Activated T-cell treated with anti-CD3 and anti-CD28 coated beads, Interleukin-2, amount 50 U/mL, for 1 hour (primary cell): Measurements from ENCODE around the gene HOXD8.

Source experiments
- DNase-seq: peaks from one replicate; pipeline ENCODE4 v3.0.0-alpha.2; 2020

Gene HOXD8

GRCh38 chr2:176117162-176117822 is 12.2 kb upstream of the HOXD8 start:
- no peak for DNase-seq

- no peak for DNase-seq
Observed at GRCh38 chr2:176117823-176118371, 11.6 kb upstream of the HOXD8 start.

DNA sequence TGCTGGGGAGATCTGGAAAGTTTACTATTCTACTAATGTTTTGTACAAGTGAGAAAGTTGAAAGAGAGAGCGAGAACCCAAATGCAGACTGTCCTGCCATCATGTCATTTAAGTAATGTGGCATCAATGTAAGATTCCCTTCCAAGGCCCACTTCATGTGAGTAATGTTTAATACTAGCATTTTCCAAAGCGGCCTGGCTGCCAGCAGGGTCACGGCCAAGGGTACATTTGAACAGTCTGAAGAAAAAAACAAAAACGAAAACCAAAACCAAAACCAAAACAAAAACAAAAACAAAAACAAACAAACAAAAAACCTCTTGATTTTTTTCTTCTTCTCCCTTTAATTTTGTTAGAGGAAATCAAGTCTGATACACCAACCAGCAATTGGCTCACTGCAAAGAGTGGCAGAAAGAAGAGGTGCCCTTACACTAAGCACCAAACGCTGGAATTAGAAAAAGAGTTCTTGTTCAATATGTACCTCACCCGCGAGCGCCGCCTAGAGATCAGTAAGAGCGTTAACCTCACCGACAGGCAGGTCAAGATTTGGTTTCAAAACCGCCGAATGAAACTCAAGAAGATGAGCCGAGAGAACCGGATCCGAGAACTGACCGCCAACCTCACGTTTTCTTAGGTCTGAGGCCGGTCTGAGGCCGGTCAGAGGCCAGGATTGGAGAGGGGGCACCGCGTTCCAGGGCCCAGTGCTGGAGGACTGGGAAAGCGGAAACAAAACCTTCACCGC is 10.7 kb upstream of the HOXD8 start:
- DNase-seq = no peak

DNA sequence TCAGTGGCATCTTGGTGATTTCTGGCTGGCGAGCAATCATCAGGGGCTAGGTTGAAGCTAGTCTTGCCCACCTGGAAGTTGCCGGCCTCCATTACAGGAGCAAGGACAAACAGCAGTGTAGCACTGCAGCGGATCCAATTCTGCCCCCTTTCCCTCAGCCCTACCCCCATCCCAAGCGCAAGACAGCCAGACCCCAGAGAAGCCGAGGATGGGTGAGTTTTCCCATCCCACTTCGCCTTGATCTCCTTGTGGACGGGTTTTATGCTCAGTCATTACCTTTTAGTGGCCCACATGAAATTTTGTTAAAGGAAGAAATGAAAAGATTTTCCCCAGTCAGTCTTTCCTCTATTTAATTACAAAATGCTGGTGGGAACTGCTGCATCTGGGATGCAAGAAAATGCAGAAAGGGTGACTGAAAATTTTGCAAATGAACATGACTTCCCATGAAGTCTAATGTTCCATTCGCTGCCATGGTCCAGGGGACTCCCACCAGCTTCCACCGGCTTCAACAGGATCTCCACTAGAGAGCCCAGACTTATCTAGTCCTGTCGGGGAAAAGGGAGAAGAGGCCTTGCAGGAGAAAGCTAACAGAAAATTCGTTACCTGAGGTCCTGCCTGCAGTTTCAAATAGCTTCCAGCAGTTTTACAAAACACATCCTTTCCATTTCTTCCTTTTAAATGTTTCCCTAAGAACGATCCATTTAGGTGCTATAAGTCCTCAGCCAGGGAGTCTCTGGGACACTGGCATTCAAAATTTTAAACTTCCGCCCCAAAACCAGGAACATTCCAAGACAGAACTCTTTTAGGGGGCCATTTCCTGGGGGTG is 8.9 kb upstream of the HOXD8 start:
- DNase-seq = no peak

GRCh38 chr2:176121190-176122051 is 8.1 kb upstream of the HOXD8 start:
- DNase-seq = no peak

DNA sequence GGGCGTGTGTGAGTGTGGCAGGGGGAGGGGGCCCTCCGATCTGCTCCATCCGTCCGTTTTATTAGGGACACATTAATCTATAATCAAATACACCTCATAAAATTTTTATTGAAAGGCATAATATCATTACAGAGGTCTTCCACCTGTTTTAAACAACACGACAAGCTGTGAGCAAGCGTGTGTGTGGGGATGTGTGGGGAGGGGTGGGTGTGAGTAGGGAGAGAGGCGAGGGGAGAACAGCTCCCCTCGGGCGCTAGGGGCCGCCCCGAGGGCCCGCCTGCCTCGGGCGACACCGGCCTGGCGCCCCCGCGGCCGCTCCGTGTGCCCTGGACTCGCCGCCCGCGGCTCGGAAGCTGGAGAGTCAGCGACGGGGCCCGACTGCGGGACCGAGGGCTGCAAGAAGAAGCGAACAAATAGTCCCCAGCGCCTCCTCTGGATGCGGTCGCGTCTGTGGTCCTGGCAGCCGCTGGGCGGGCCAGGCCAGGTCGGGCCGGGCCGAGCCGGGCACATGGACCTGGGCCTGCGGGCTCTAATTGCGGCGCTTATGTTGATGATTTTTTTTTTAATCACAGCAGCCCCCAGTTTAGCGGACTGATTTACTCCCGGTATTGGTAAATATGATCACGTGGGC is 7.3 kb upstream of the HOXD8 start:
- no peak for DNase-seq

- DNase-seq = no peak
Observed at GRCh38 chr2:176122683-176123410, 6.7 kb upstream of the HOXD8 start, which contains the start of gene HOXD9. Gene HOXD9 (plus strand): TSS chr2:176122719. CDS start chr2:176122769, 50 bp downstream.

DNA sequence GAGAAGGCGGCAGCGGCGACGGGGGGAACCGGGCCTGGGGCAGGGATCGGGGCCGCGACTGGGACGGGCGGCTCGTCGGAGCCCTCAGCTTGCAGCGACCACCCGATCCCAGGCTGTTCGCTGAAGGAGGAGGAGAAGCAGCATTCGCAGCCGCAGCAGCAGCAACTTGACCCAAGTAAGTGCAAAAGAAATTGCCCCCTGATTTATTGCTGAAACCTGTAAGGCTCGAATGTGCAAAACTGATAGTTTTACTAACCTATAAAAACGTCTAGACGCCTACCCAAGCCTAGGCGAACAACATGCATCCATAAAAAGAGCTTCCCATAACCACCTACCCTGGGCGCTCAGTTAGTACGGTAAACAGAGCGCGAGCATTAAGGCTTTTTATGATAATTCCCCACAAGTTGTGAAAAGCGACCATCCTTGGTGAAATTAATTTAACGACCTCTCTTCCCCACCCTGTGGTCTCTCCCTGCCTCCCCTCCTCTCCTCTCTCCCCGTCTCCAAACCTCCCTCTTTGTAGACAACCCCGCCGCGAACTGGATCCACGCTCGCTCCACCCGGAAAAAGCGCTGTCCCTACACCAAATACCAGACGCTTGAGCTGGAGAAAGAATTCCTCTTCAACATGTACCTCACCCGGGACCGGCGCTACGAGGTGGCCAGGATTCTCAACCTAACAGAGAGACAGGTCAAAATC is 5.9 kb upstream of the HOXD8 start:
- DNase-seq = no peak

DNA sequence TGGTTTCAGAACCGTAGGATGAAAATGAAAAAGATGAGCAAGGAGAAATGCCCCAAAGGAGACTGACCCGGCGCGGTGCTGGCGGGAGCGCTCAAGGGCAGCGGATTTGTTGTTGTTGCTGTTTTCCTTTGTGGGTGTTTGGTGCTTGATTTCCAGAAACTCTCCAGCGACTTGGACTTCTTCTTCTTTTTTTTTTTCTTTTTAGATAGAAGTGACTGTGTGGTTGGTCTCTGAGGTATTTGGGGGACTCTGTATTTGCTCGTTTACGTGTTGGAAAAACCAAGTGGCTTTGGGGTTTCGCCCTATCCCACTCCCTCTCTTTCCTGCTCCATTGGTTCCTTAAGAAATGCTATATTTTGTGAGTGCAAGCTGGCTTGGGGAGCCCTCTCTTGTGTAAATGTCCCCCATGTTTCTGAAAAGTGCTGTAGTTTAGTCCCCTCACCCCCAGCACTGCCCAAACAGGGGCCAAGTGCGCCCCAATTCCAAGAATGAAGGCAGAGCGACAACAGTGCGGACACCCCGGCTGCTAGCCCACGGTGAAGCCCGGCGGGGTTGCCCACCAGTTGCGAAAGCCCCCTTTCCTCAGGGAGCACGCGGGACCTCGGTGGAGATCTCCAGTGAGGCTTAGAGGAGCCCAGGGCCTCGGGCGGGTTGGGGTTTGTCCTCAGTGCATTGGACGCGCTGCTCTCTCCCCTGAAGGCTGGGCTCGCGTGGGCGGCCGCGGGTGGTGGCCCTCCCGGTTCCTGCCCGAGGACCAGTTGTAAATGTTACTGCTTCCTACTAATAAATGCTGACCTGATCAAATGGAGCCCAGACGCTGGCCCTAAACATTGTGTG is 5.2 kb upstream of the HOXD8 start:
- no peak for DNase-seq

GRCh38 chr2:176124947-176125771 is 4.3 kb upstream of the HOXD8 start:
- no peak for DNase-seq

DNA sequence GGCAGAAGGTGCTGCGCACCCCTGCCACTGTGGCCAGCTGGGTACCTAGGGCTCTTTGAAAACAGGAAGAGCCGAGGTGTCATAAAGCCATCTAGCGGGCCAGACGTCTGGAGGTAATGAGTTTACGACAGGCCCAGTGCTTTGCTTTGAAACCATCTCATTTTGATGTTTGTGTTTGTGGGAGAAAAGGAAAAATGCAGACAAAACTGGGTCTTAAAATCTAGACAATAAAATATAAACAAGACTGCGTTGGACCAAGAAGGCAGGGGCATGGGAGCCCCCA is 3.8 kb upstream of the HOXD8 start:
- DNase-seq = no peak

DNA sequence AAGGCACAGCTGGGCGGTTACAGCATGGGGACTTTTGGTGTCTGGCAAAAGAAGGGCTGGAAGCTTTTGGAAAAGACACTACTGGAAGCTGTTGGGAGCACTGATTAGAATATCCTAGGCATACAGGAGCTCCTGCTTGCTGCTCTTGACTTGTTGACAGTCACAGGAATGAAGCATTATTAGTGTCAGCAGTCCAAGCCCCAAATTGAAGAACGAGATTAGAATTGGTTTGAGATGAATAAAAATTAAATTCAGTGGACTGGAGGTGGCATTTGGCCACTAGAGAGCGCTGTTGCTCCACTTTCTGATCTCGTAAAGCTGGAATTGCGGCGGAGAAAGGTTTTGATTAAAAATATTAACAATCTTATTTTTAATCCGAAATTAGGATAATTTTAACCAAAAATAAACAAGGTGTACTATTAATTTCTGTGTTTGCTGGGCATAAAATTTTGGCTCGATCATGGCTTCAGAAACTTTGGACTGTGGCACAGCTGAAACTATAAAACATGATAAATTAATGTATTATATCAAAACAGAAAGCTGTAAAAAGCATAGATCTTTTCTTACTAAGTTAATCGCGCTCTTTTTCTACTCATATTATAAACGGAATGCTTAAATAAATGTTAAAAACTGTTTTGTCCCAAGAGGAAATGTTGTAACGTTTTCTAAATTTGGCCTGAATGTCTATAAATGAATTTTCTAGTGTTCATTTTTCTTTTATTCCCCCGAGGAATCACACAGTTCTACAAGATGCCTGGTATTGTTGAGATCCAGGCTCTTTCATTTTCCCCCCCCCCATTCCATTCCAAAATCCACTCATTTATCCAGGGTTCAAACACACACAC is 2.4 kb upstream of the HOXD8 start:
- DNase-seq = peak; percentile 66

DNA sequence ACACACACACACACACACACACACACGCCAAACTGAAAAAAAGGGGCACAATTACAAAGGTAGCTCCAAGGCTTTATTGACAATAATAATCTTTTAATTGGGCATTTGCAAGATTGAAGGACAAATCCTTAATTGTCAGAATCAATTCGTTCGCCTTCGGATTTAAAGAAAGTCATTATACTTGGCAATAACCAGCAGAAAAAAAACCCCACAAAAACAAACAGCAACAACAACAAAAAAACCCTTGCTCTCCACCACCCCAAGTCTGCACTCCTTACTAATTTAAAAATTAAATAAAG is 1.8 kb upstream of the HOXD8 start:
- DNase-seq = no peak

GRCh38 chr2:176128172-176128981 is 1.1 kb upstream of the HOXD8 start:
- no peak for DNase-seq

DNA sequence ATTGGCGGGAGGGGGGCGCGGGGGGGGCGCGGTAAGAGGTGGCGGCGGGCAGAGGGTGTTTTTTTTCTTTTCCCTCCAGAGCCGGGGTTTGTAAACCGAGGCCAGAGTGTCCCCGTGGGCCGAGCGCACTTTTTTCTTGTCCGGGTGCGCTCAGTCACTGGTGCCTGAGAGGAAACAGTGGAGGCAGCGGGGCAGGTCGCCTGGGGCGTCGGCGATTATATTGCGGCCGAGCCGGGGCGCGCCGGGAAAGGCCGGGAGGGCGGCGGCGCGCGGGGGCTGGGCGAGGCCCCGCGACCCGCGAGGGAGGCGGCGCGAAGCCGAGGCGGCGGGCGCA is 275 bp downstream of the HOXD8 start:
- DNase-seq = no peak

DNA sequence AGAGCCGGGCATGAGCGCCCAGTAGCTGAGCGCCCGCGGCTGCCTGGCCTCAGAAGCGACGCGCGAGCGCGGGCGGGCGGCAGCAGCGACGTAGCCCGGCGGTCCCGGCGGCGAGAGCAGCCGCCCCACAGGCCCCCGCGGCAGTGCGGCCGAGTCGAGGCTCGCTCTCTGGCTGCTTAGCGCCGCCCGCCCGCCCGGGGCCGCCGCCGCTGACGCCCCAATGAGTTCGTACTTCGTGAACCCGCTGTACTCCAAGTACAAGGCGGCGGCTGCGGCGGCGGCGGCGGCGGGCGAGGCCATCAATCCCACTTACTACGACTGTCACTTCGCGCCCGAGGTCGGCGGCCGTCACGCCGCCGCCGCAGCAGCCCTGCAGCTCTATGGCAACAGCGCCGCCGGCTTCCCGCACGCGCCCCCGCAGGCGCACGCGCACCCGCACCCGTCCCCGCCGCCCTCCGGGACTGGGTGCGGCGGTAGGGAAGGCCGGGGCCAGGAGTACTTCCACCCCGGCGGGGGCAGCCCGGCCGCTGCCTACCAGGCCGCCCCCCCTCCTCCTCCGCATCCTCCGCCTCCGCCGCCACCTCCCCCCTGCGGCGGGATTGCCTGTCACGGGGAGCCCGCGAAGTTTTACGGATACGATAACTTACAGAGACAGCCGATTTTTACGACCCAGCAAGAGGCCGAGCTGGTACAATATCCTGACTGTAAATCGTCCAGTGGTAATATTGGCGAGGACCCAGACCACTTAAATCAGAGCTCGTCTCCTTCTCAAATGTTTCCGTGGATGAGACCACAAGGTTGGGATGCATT is 847 bp downstream of the HOXD8 start:
- peak; percentile 42 for DNase-seq
